ENCODE results near the gene TMEM72. TPM values are rescaled to one million over a fixed set of nuclear protein-coding genes. Genes with fewer than 3 reads are reported as not detected.

Gene TMEM72
- total RNA-seq, 1 donor from 2014 or later: not detected

GRCh38 chr10:44911951-44912350 is 814 bp downstream of the TMEM72 start:
- DNase-seq (ENCODE audit: low spot score): no peak
- intact Hi-C loops (cut with DNase I): no loop called here

GRCh38 chr10:44913350-44914081 is 2.4 kb downstream of the TMEM72 start:
- intact Hi-C loops (cut with DNase I): no loop called here
- DNase-seq (ENCODE audit: low spot score): no peak

- intact Hi-C loops (cut with DNase I): no loop called here
- no peak for DNase-seq (ENCODE audit: low spot score)
Observed at GRCh38 chr10:44914891-44915290, 3.8 kb downstream of the TMEM72 start.

DNA sequence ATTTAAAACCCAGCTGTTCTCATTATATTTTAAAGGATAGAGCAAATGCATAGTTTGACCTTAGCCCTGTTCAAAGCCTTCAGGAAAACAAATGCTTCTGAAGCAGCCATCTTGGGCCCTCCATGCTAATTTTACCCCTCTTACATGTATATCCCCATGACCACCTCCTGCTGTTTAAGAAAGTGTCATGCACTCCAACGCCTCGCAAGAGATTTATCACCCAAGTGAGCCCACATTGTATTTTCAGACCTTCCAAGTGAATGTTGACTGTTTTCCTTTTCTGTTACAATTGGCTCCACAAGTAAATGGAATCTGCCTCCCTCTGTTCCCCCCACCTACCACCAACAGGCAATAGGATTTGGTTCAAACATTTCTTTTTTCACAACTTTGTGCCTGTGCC is 5.3 kb downstream of the TMEM72 start:
- no peak for DNase-seq (ENCODE audit: low spot score)
- intact Hi-C loops (cut with DNase I): no loop called here

GRCh38 chr10:44917848-44918247 is 6.7 kb downstream of the TMEM72 start:
- no peak for DNase-seq (ENCODE audit: low spot score)
- intact Hi-C loops (cut with DNase I): no loop called here

GRCh38 chr10:44920252-44920651 is 9.1 kb downstream of the TMEM72 start:
- intact Hi-C loops (cut with DNase I): no loop called here
- peak; percentile 26 for DNase-seq (ENCODE audit: low spot score)

DNA sequence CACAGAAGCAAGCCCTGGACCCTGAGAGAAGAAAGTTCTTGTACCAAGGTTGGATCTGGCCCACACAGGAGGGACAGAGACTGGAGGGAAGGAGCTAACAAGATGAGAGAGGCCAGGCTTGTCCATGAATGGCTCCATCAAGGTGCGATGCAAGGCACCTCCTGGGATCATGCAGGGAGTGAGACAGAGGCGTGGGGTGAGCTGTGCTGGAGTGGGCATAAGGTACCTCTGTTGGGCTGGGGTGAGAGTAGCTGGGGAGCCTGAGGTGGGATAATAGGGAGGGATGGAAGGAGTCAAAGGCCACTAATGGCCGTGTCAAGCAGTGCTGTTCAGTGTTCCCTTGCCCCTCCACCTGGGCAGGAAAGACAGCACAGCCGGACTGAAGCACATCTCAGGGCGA is 9.9 kb downstream of the TMEM72 start:
- intact Hi-C loops (cut with DNase I): no loop called here
- DNase-seq (ENCODE audit: low spot score): peak; percentile 14

DNA sequence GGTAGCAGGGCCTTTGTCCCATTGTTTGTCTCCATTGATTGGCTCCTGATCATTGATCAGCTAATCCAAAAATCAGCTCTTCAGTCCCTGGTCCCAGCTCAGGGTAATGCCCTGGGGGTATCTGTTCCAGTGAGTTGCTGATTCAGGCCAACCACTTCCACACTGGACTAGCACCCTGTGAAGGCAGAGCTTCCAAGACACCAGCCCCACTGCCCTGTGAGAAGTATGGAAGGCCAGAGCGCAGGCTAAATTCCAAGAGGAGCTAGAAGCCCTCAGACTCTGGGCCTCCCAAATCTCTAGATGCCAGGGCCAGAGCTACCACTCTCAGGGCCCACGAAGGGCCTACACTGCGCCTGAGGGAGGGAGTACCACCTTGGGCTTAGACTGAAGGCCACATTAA is 10.4 kb downstream of the TMEM72 start:
- intact Hi-C loops (cut with DNase I): no loop called here
- peak; percentile 33 for DNase-seq (ENCODE audit: low spot score)

- intact Hi-C loops (cut with DNase I): no loop called here
- peak; percentile 51 for DNase-seq (ENCODE audit: low spot score)
Observed at GRCh38 chr10:44922021-44922420, 10.9 kb downstream of the TMEM72 start.

GRCh38 chr10:44922796-44923545 is 11.8 kb downstream of the TMEM72 start:
- intact Hi-C loops (cut with DNase I): no loop called here
- peak; percentile 27 for DNase-seq (ENCODE audit: low spot score)

- peak; percentile 46 for DNase-seq (ENCODE audit: low spot score)
- intact Hi-C loops (cut with DNase I): no loop called here
Observed at GRCh38 chr10:44923611-44924010, 12.5 kb downstream of the TMEM72 start.

DNA sequence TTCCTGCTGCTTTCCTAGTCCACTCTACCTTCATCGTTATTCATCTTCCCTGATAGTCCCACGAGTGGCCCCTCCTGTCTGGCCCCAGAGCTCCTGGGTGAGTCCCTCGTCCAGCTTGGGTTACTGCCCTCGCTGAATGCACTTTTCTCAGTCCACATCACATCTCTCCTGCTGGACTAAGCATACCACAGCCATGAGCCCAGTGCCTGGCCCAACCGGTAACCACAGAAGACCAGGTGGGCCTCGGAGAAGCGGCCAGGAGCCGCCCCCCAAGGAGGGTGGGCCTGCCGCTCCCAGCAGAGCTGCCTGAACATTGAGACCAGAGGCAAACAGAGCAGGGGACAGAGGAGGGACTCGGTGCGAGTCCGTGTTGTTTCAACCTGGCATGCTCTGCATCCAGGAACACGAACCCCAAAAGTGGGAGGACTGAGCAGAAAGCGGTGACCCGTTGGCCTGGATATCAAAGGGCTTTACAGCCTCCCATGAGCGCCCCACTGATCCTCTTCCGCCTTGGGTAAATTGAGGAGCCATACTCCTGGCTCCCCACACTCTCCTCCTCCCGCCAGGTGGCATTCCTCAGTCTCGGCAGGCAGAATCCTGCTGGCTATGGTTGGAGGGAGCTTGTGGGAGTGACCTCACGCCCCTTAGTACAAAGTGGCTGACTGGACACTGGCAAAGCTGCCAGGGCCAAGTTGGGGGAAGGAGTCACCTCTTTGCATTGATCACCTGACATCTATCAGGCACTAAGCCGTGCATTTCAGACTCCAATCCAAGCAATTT is 13.3 kb downstream of the TMEM72 start:
- peak; percentile 53 for DNase-seq (ENCODE audit: low spot score)

DNA sequence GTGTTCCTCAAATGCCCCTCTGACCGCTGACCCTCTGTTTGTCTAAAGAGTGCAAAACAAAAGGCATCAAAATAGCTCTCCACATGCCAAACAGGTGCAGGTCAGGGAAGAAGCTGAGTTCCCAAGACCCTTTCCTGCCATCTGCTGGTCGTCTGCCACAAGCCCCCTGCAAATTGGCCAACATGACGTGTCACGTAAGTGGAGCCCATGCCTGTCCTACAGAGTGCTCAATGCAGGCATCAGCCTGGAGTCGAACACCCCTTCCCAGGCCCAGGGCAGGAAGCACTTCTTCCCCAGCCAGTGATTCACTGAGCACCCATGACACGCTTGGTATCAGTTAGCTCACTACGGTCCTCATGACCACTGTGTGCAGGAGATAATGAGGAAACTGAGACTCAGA is 14.1 kb downstream of the TMEM72 start:
- DNase-seq (ENCODE audit: low spot score): peak; percentile 47
- intact Hi-C loops (cut with DNase I): no loop called here

More for the DNA sequence above, 13.3 kb downstream of the TMEM72 start:
- intact Hi-C loops (cut with DNase I): no loop called here

- intact Hi-C loops (cut with DNase I): no loop called here
- DNase-seq (ENCODE audit: low spot score): peak; percentile 72
Observed at GRCh38 chr10:44925811-44926750, 14.9 kb downstream of the TMEM72 start.

DNA sequence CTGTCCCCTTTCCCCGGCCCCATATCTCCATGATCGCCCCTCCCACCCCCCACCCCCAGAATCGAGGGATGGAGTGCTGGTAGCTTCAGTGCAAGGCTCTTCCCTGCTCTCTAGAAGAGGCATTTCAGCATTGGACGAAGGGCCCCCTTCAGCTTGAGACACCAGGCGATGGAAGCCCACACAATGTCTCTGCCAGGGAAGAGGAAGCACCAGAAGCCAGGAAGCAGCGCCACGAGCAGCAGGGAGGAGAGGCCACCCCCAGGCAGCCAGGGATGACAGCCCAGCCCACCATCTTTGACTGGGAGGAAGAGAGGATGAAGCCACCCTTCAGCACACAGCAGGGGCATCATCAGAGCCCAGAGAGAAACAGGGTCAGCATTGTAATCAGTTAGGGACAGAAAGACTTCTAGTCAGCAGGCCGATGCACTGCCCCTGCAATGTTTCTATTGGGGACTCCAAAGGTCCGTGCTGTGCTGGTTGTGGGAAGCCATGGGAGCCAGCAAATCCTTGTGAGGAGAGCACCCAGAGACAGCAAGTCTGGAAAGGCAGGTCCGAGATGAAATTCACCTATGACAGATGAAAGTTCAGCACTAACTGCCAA is 15.7 kb downstream of the TMEM72 start:
- DNase-seq (ENCODE audit: low spot score): peak; percentile 64

GRCh38 chr10:44927352-44927751 is 16.2 kb downstream of the TMEM72 start:
- DNase-seq (ENCODE audit: low spot score): no peak
- intact Hi-C loops (cut with DNase I): no loop called here

More for the DNA sequence above, 15.7 kb downstream of the TMEM72 start:
- intact Hi-C loops (cut with DNase I): no loop called here

GRCh38 chr10:44928462-44928861 is 17.3 kb downstream of the TMEM72 start:
- no peak for DNase-seq (ENCODE audit: low spot score)
- intact Hi-C loops (cut with DNase I): no loop called here

DNA sequence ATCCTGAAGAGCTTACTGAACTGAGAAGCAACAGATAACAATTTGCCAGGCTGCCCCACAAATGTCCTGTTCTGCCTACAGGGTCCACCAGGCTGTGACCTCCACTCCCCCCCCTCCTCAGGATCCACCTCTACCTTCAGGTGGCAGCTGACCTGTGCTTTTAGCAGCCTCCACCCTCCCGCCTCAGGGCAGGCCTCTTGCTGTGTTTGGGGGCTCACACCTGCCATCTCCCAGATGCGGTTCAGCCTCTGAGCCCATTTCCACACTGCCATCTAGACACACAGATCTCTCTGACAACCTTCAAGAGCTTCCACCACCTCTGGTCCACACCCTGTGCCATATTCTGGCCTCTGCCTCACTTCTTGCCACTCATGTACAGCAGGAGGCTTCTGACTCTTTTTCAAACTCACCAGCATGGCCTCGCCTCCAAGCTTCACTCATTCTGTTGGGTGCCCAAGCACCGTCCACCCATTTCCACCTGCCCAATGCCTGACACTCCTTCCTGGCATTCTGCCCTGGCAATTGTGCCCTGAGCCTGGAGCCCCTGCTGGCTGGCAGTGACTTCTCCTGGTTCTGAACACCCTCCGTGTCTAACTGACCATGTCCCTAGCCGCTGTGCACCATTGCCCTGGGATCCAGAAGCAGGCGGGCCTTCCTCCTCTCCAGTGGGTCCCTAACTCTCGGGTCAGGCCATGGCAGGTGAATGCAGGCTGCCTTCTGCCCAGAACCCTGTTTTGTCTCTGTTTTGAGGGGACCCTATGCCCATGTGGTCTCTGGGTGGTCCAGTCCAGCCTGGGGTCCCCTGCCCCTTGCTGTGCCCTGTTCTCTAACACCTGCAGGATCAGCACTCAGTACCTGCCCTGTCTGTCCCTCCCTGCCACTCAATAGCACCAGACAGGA is 18.5 kb downstream of the TMEM72 start:
- DNase-seq (ENCODE audit: low spot score): peak; percentile 61
- intact Hi-C loops (cut with DNase I): loop anchor here (5.0 kb wide), 1 partner anchor 63 kb away; no protein-coding TSS in a partner anchor
